ENCODE results near the gene LYPD4.
"Not testable (repeated sequence)": the region's sequence is repeated elsewhere in the genome, so short reads cannot be mapped to it uniquely, and the experiment has no call there.

The LYPD4 gene

DNA sequence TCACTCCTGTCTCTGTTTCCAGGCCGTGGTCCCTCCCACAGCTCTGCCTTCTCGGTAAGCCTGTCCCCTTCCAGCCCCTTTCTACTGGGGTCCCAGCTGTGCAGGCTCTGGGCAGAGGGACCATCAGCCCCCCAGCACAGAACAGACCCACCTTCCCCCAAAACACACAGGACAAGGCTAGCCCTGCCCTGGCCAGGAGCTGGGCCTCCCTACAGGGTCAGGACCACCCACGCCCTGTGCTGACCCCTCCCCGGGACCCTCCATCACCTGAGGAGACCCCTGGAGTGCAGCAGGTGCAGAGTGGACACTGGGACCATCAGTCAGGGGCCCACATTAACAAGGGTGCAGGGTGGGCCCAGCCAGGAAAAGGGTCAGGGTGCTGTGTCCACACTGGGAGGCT is 34.2 kb downstream of the LYPD4 start:
- Histone ChIP-seq H3K9ac (ENCODE audit: low read depth, low read length) (no peak overlapping the region), H3K9me3 (ENCODE audit: control insufficient read depth, insufficient read depth, low read length) (no peaks in the 10 kb centered on the region; the same call in 1 of the 2 replicates), H3K36me3 (ENCODE audit: insufficient read depth, low read length) (no peaks in the 10 kb centered on the region), H3K4me1 (ENCODE audit: insufficient read depth, low read length) (no peaks in the 10 kb centered on the region)

DNA sequence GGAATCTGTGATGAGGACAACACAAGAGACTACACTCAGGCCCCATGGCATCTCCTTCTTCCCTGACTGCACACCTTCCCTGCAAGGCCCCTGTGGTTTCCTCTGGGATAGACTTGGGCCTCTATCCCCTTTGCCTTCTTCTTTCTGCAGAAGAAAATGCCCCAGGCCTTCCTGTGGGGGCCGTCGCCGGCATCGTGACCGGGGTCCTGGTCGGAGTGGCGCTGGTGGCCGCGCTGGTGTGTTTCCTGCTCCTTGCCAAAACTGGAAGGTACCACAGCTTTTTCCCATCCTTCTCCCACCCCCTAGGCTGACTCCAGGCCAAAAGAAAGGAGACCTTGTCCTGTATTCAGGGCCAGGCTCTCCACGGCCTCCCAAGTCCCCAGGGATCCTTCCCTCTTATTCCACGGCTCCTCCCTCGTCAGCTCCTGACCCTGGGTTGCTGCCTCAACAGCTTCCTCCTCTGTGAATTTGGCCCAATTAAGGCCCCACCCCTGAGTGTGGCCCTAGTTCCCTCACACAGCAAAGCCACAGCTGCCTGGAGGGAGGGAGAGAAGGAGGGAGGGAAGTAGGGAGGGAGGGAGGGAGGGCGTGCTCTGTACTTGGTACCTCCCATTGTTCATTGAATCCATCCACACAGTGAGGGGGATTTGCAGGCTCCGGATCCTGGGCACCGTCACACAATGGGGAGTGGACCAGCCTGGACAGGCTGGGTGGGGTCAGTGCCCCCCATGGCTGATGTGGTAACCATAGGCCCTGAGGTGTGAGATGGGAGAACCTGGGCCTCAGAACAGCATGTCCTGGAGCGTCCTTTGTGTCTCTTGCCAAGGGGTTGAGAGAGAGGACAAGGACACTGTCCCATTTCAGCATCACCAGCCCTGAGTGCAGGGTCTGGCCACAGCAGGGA is 35.6 kb downstream of the LYPD4 start:
- H3K4me1 ChIP-seq (ENCODE audit: insufficient read depth, low read length), result no peaks in the 10 kb centered on the region
- H3K9me3 ChIP-seq (ENCODE audit: control insufficient read depth, insufficient read depth, low read length), result no peaks in the 10 kb centered on the region; the same call in 1 of the 2 replicates
- H3K9ac ChIP-seq (ENCODE audit: low read depth, low read length), result no peak overlapping the region
- no peaks in the 10 kb centered on the region for H3K36me3 ChIP-seq (ENCODE audit: insufficient read depth, low read length)

DNA sequence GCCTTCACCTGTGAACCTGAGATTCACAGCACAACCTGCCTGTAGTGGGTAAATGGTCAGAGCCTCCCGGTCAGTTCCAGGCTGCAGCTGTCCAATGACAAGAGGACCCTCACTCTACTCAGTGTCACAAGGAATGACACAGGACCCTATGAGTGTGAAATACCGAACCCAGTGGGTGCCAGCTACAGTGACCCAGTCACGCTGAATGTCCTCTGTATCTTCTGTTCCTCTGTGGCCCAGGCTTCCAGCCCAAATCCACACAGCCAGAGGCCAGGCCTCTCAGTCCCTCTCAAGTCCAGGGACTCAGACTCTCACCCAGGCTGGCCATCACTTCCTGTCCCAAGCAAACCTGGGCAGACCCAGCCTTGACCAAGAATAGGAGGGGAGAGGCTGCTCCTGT is 37.3 kb downstream of the LYPD4 start:
- no peaks in the 10 kb centered on the region for H3K4me1 ChIP-seq (ENCODE audit: insufficient read depth, low read length)

GRCh38 chr19:41804336-41804735 is 40.1 kb downstream of the LYPD4 start:
- Histone ChIP-seq H3K9me3 (ENCODE audit: control insufficient read depth, insufficient read depth, low read length) (no peaks in the 10 kb centered on the region; the same call in 1 of the 2 replicates), H3K4me1 (ENCODE audit: insufficient read depth, low read length) (no peaks in the 10 kb centered on the region), H3K36me3 (ENCODE audit: insufficient read depth, low read length) (no peaks in the 10 kb centered on the region), H3K9ac (ENCODE audit: low read depth, low read length) (no peak overlapping the region)

More for the DNA sequence above, 37.3 kb downstream of the LYPD4 start:
- no peak overlapping the region for H3K9ac ChIP-seq (ENCODE audit: low read depth, low read length)
- no peaks in the 10 kb centered on the region for H3K36me3 ChIP-seq (ENCODE audit: insufficient read depth, low read length)
- H3K9me3 ChIP-seq (ENCODE audit: control insufficient read depth, insufficient read depth, low read length), result no peaks in the 10 kb centered on the region; the same call in 1 of the 2 replicates

- H3K9me3 ChIP-seq (ENCODE audit: control insufficient read depth, insufficient read depth, low read length), result no peaks in the 10 kb centered on the region; the same call in 1 of the 2 replicates
- H3K36me3 ChIP-seq (ENCODE audit: insufficient read depth, low read length), result no peaks in the 10 kb centered on the region
- H3K4me1 ChIP-seq (ENCODE audit: insufficient read depth, low read length), result no peaks in the 10 kb centered on the region
- H3K9ac ChIP-seq (ENCODE audit: low read depth, low read length), result no peak overlapping the region
These were observed 41.7 kb downstream of the LYPD4 start for GRCh38 chr19:41802770-41803169.

DNA sequence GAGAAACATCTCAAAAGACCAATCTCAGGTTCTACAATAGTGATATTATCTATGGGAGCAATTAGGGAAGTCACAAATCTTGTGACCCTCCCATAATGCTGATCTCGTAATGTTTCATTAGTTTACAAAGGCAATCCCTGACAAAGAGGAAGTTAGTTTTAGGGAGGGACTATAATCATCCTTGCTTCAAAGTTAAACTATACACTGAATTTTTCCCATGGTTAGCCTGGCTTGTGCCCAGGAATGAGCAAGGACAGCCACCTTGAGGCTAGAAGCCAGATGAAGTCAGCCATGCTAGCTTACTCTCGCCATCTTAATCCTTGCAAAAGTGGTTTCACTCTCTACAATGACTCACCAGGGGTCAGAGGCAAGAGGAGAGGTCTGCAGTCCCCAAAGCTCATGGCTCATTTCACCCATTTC is 42.7 kb downstream of the LYPD4 start:
- no peaks in the 10 kb centered on the region for H3K36me3 ChIP-seq (ENCODE audit: insufficient read depth, low read length)
- no peaks in the 10 kb centered on the region for H3K4me1 ChIP-seq (ENCODE audit: insufficient read depth, low read length)
- no peak overlapping the region for H3K9ac ChIP-seq (ENCODE audit: low read depth, low read length)
- no peaks in the 10 kb centered on the region; the same call in 1 of the 2 replicates for H3K9me3 ChIP-seq (ENCODE audit: control insufficient read depth, insufficient read depth, low read length)

- H3K9ac ChIP-seq (ENCODE audit: low read depth, low read length), result no peak overlapping the region
- no peaks in the 10 kb centered on the region; the same call in 1 of the 2 replicates for H3K9me3 ChIP-seq (ENCODE audit: control insufficient read depth, insufficient read depth, low read length)
- no peaks in the 10 kb centered on the region for H3K36me3 ChIP-seq (ENCODE audit: insufficient read depth, low read length)
- no peaks in the 10 kb centered on the region for H3K4me1 ChIP-seq (ENCODE audit: insufficient read depth, low read length)
These were observed 43.5 kb downstream of the LYPD4 start for GRCh38 chr19:41801031-41801430.

DNA sequence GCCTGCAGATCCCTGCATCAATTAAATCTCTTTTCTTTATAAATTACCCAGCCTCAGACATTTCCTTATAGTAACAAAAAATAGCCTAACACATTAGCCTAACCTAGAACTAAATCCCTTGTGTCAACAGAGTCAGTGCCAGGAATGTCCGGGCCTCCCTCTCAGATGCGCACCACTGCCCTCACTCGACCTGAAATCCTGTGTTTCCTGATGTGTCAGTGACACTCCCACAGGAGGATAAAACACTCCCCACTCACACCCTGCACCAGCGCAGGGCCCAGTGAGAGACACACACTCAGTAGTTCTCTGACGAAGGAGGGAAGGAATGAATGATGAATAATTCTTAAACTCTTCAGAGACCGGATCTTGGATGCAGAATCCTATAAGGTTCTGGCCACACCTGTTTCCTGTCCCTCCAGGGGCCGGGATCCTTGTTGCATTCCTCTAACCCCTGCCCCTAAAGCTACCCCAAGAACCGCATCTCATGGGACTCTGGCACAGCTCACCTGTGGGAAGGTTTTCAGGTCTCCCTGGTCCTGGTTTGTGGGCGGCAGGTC is 45.0 kb downstream of the LYPD4 start:
- H3K4me1 ChIP-seq (ENCODE audit: insufficient read depth, low read length), result no peaks in the 10 kb centered on the region
- no peak overlapping the region for H3K9ac ChIP-seq (ENCODE audit: low read depth, low read length)
- no peaks in the 10 kb centered on the region for H3K36me3 ChIP-seq (ENCODE audit: insufficient read depth, low read length)
- no peaks in the 10 kb centered on the region; the same call in 1 of the 2 replicates for H3K9me3 ChIP-seq (ENCODE audit: control insufficient read depth, insufficient read depth, low read length)

DNA sequence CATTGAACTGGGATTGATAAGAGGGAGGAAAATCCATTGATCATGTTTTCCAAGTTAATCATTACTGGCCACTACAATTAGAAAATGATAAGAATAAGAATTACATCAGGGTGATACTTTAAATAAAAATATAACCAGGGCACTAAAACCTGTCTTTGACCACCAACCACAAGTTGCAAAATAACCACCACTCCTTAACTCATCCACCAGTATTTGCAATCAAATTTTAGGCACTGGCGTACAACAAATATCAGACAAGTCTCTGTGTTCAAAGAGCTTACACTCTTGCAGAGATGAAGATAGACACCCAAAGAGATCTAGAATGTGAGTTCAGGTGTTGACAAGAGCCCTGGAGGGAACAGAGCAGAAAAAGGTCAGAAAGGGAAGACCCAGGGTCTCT is 47.6 kb downstream of the LYPD4 start:
- no peaks in the 10 kb centered on the region; the same call in 1 of the 2 replicates for H3K9me3 ChIP-seq (ENCODE audit: control insufficient read depth, insufficient read depth, low read length)
- H3K4me1 ChIP-seq (ENCODE audit: insufficient read depth, low read length), result no peaks in the 10 kb centered on the region
- H3K9ac ChIP-seq (ENCODE audit: low read depth, low read length), result no peak overlapping the region
- H3K36me3 ChIP-seq (ENCODE audit: insufficient read depth, low read length), result no peaks in the 10 kb centered on the region

DNA sequence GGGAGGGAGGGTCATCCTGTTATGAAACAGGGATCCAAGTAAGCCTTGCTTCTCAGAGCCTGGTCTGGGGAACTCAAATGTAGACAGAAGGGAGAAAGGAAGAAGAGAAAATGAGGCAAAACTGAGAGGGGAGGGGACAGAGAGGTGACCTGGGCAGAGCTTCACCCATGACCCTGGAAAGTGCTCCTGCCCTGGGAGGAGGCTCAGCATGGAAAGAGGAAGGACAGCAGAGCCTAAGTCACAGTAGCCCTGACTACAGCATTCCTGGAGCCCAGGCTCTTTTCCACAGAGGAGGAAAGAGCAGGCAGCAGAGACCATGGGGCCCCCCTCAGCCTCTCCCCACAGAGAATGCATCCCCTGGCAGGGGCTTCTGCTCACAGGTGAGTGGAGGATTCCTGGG is 48.1 kb downstream of the LYPD4 start, which contains the start of gene CEACAM3:
CEACAM3 (plus strand) TSS at position 226 of the 400 bp plus-strand sequence; CDS start at position 317, 91 bp downstream.
- Histone ChIP-seq H3K9me3 (ENCODE audit: control insufficient read depth, insufficient read depth, low read length) (no peaks in the 10 kb centered on the region; the same call in 1 of the 2 replicates), H3K4me1 (ENCODE audit: insufficient read depth, low read length) (no peaks in the 10 kb centered on the region), H3K36me3 (ENCODE audit: insufficient read depth, low read length) (no peaks in the 10 kb centered on the region), H3K9ac (ENCODE audit: low read depth, low read length) (no peak within 1 kb of the TSS)

- Histone ChIP-seq H3K36me3 (ENCODE audit: insufficient read depth, low read length) (no peaks in the 10 kb centered on the region), H3K9ac (ENCODE audit: low read depth, low read length) (no peak overlapping the region), H3K9me3 (ENCODE audit: control insufficient read depth, insufficient read depth, low read length) (no peaks in the 10 kb centered on the region), H3K4me1 (ENCODE audit: insufficient read depth, low read length) (no peaks in the 10 kb centered on the region)
These were observed 49.4 kb downstream of the LYPD4 start for GRCh38 chr19:41795031-41795461.

DNA sequence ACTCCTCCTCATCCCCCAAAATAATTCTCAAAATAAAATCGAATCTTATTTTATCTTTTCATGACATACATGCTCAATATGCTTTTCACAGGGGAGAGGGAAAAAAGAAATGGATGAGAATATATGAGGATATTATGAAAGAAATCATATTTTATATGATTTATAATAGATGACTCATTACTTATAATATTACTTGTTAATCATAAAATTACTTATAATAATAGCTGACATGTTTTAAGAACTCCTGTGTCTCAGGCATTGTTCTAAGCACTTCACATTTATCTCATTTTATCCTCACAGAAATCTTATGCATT is 51.1 kb downstream of the LYPD4 start:
- Histone ChIP-seq H3K9me3 (ENCODE audit: control insufficient read depth, insufficient read depth, low read length) (no peaks in the 10 kb centered on the region), H3K9ac (ENCODE audit: low read depth, low read length) (no peak overlapping the region), H3K36me3 (ENCODE audit: insufficient read depth, low read length) (no peaks in the 10 kb centered on the region), H3K4me1 (ENCODE audit: insufficient read depth, low read length) (no peaks in the 10 kb centered on the region)

DNA sequence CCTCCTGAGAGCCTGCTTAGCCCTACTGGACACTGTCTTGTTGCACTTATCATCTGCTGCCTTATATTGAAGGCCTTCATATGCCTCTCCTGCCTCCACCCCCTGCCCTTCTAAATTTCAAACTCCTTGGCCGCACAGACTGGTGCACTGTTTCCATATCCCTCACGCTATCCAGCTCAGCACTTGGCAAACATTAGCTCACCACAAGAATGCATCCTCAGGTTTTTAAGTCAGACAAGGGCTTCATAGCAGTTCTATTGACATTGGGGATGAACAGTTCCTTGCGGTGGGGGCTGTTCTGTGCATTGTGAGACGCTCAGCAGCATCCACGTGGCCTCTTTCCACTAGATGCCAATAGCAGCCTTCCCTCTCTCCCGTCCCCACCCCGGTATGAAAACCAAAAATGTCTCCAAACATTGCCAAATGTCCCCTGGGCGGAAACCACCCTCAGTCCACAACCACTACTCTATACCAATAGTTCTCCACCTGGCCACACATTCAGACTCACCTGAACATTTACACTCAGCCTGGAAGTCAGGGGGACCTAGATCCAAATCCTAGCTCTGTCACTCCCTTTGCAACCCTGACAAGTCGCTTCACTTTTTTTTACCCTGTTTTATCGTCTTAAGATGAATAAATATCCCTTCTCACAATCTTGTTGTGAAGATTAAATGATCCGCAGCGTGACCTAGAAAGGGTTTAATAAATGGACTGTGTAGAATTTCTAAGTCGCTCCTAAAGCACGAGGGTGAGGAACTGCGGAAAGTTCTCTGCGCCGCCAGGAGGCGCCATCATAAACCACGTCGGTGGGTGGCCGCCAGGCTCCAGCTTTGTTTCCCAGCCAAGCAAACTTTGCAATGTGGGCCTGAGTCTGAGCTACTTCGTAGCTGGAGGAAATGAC is 51.7 kb downstream of the LYPD4 start:
- H3K36me3 ChIP-seq (ENCODE audit: insufficient read depth, low read length), result no peaks in the 10 kb centered on the region
- no peaks in the 10 kb centered on the region for H3K9me3 ChIP-seq (ENCODE audit: control insufficient read depth, insufficient read depth, low read length)
- no peak overlapping the region for H3K9ac ChIP-seq (ENCODE audit: low read depth, low read length)
- no peaks in the 10 kb centered on the region for H3K4me1 ChIP-seq (ENCODE audit: insufficient read depth, low read length)

- not testable (repeated sequence) for H3K9me3 ChIP-seq (ENCODE audit: control insufficient read depth, insufficient read depth, low read length); H3K9ac ChIP-seq (ENCODE audit: low read depth, low read length); H3K36me3 ChIP-seq (ENCODE audit: insufficient read depth, low read length); H3K4me1 ChIP-seq (ENCODE audit: insufficient read depth, low read length)
These were observed 55.4 kb downstream of the LYPD4 start for GRCh38 chr19:41789053-41789452.
